BLaER1 (cell line): ENCODE results near the gene DENND1A.
"Not testable (repeated sequence)": the region's sequence is repeated elsewhere in the genome, so short reads cannot be mapped to it uniquely, and the experiment has no call there.

Experiments
- H3K27ac ChIP-seq: shearing (Covaris generic); formaldehyde crosslinking; 2 replicates; pipeline ENCODE4 v1.8.1; 2022
- H3K27me3 ChIP-seq: shearing (Covaris generic); formaldehyde crosslinking; 2 replicates; pipeline ENCODE4 v1.8.1; 2022
- H3K36me3 ChIP-seq: shearing (Covaris generic); formaldehyde crosslinking; 2 replicates; pipeline ENCODE4 v1.8.1; 2022
- H3K4me1 ChIP-seq: shearing (Covaris generic); formaldehyde crosslinking; 2 replicates; pipeline ENCODE4 v1.8.1; 2022
- H3K4me2 ChIP-seq: shearing (Covaris generic); formaldehyde crosslinking; 2 replicates; pipeline ENCODE4 v1.8.1; 2022
- H3K4me3 ChIP-seq: shearing (Covaris generic); formaldehyde crosslinking; 2 replicates; pipeline ENCODE4 v1.8.1; 2022
- H3K9ac ChIP-seq: shearing (Covaris generic); formaldehyde crosslinking; 2 replicates; pipeline ENCODE4 v1.8.1; 2022
- H3K9me3 ChIP-seq: shearing (Covaris generic); formaldehyde crosslinking; 2 replicates; pipeline ENCODE4 v1.8.1; 2022
- H4K20me1 ChIP-seq: shearing (Covaris generic); formaldehyde crosslinking; 2 replicates; pipeline ENCODE4 v1.8.1; 2022
- Cebpa-rat ChIP-seq: shearing (Covaris generic); IDR thresholded peaks from 2 replicates; pipeline ENCODE4 v1.8.1; 2022

Gene DENND1A

GRCh38 chr9:123929870-123930831, at the start of gene DENND1A:
DENND1A (minus strand) TSS chr9:123930126; CDS start chr9:123929905, 221 bp downstream.
- Histone ChIP-seq H4K20me1 (peaks cover 38% of the 10 kb centered on the region), H3K9ac (peak within 1 kb of the TSS; percentile 86), H3K9me3 (peaks cover under 1% of the 10 kb centered on the region; the same call in 1 of the 2 replicates), H3K27me3 (no peaks in the 10 kb centered on the region), H3K4me2 (peak within 1 kb of the TSS; percentile 96), H3K27ac (peak within 1 kb of the TSS; percentile 88), H3K4me1 (peaks cover 56% of the 10 kb centered on the region), H3K36me3 (no peaks in the 10 kb centered on the region), H3K4me3 (peak within 1 kb of the TSS; percentile 90)
- TF ChIP-seq Cebpa-rat: no peak

- Histone ChIP-seq H3K27me3 (no peaks in the 10 kb centered on the region), H3K4me3 (no peak overlapping the region), H3K4me1 (no peaks in the 10 kb centered on the region), H3K27ac (no peak overlapping the region), H3K36me3 (no peaks in the 10 kb centered on the region), H3K4me2 (no peak overlapping the region), H4K20me1 (no peaks in the 10 kb centered on the region), H3K9ac (no peak overlapping the region), H3K9me3 (no peaks in the 10 kb centered on the region)
- no peak for TF ChIP-seq Cebpa-rat
Observed at GRCh38 chr9:123978981-123979380, 49.1 kb upstream of the DENND1A start.

- H3K27me3 ChIP-seq, H3K9ac ChIP-seq, H3K4me1 ChIP-seq, H3K4me3 ChIP-seq, H3K36me3 ChIP-seq, H3K4me2 ChIP-seq, H3K27ac ChIP-seq, H4K20me1 ChIP-seq: not testable (repeated sequence)
- H3K9me3 ChIP-seq: peaks cover 20% of the 10 kb centered on the region; the same call in 1 of the 2 replicates
Observed at GRCh38 chr9:123976579-123976978, 46.7 kb upstream of the DENND1A start.

GRCh38 chr9:123975871-123976270, 45.9 kb upstream of the DENND1A start:
- no peaks in the 10 kb centered on the region for H3K36me3 ChIP-seq
- no peaks in the 10 kb centered on the region for H3K4me1 ChIP-seq
- H3K4me3 ChIP-seq: no peak overlapping the region
- H3K9ac ChIP-seq: no peak overlapping the region
- no peak for TF ChIP-seq Cebpa-rat
- no peak overlapping the region for H3K4me2 ChIP-seq
- H4K20me1 ChIP-seq: no peaks in the 10 kb centered on the region
- no peaks in the 10 kb centered on the region for H3K27me3 ChIP-seq
- peaks cover 22% of the 10 kb centered on the region; the same call in 1 of the 2 replicates for H3K9me3 ChIP-seq
- no peak overlapping the region for H3K27ac ChIP-seq

GRCh38 chr9:123974471-123974870, 44.5 kb upstream of the DENND1A start:
- peaks cover 22% of the 10 kb centered on the region; the same call in 1 of the 2 replicates for H3K9me3 ChIP-seq
- H3K27ac ChIP-seq: no peak overlapping the region
- H3K4me2 ChIP-seq: no peak overlapping the region
- no peak for TF ChIP-seq Cebpa-rat
- no peak overlapping the region for H3K4me3 ChIP-seq
- H3K4me1 ChIP-seq: no peaks in the 10 kb centered on the region
- no peaks in the 10 kb centered on the region for H4K20me1 ChIP-seq
- H3K27me3 ChIP-seq: no peaks in the 10 kb centered on the region
- no peaks in the 10 kb centered on the region for H3K36me3 ChIP-seq
- no peak overlapping the region for H3K9ac ChIP-seq

- Histone ChIP-seq H4K20me1 (no peaks in the 10 kb centered on the region), H3K4me2 (no peak overlapping the region), H3K27ac (no peak overlapping the region), H3K27me3 (no peaks in the 10 kb centered on the region), H3K4me3 (no peak overlapping the region), H3K36me3 (no peaks in the 10 kb centered on the region), H3K9me3 (peaks cover 27% of the 10 kb centered on the region; the same call in 1 of the 2 replicates), H3K9ac (no peak overlapping the region), H3K4me1 (no peaks in the 10 kb centered on the region)
- TF ChIP-seq Cebpa-rat: no peak
Observed at GRCh38 chr9:123973590-123974223, 43.8 kb upstream of the DENND1A start.

GRCh38 chr9:123972618-123973017, 42.7 kb upstream of the DENND1A start:
- H3K9me3 ChIP-seq: peaks cover 27% of the 10 kb centered on the region; the same call in 1 of the 2 replicates
- no peaks in the 10 kb centered on the region for H3K36me3 ChIP-seq
- no peak overlapping the region for H3K4me2 ChIP-seq
- H3K4me1 ChIP-seq: no peaks in the 10 kb centered on the region
- no peaks in the 10 kb centered on the region for H3K27me3 ChIP-seq
- no peaks in the 10 kb centered on the region for H4K20me1 ChIP-seq
- H3K27ac ChIP-seq: no peak overlapping the region
- no peak for TF ChIP-seq Cebpa-rat
- no peak overlapping the region for H3K4me3 ChIP-seq
- no peak overlapping the region for H3K9ac ChIP-seq

- H3K9me3 ChIP-seq: peaks cover 14% of the 10 kb centered on the region; the same call in 1 of the 2 replicates
- no peaks in the 10 kb centered on the region for H3K27me3 ChIP-seq
- no peaks in the 10 kb centered on the region for H3K36me3 ChIP-seq
- H3K9ac ChIP-seq: no peak overlapping the region
- no peaks in the 10 kb centered on the region for H4K20me1 ChIP-seq
- no peak overlapping the region for H3K27ac ChIP-seq
- no peak overlapping the region for H3K4me2 ChIP-seq
- H3K4me3 ChIP-seq: no peak overlapping the region
- TF ChIP-seq Cebpa-rat: no peak
- peaks cover 25% of the 10 kb centered on the region for H3K4me1 ChIP-seq
Observed at GRCh38 chr9:123967323-123967722, 37.4 kb upstream of the DENND1A start.

GRCh38 chr9:123965801-123966686, 36.1 kb upstream of the DENND1A start:
- Histone ChIP-seq H3K27me3 (no peaks in the 10 kb centered on the region), H3K9ac (no peak overlapping the region), H4K20me1 (no peaks in the 10 kb centered on the region), H3K36me3 (no peaks in the 10 kb centered on the region), H3K9me3 (peaks cover 5% of the 10 kb centered on the region; the same call in 1 of the 2 replicates), H3K4me1 (peaks cover 25% of the 10 kb centered on the region), H3K4me2 (peak overlapping the region; percentile 58), H3K4me3 (no peak overlapping the region), H3K27ac (no peak overlapping the region)
- no peak for TF ChIP-seq Cebpa-rat
